GM19193 (cell line): ENCODE results near the gene AKNAD1.

Experiments
- POLR2A ChIP-seq: IDR thresholded peaks from 4 replicates; pipeline ENCODE4 v1.6.1; 2011; ENCODE audit not compliant: insufficient read depth, insufficient read length; ENCODE audit errors: extremely low read depth

AKNAD1 gene

GRCh38 chr1:108856994-108857393 is at the start of gene AKNAD1:
Gene AKNAD1 (minus strand): TSS chr1:108857094. CDS start chr1:108852664, 4,430 bp downstream.
- TF ChIP-seq POLR2A, result no peak

GRCh38 chr1:108901106-108901505 is 44.2 kb upstream of the AKNAD1 start:
- TF ChIP-seq POLR2A, result no peak

- TF ChIP-seq POLR2A, result no peak
Observed at GRCh38 chr1:108897865-108898720, 41.2 kb upstream of the AKNAD1 start.

- no peak for TF ChIP-seq POLR2A
Observed at GRCh38 chr1:108896146-108897145, 39.6 kb upstream of the AKNAD1 start.

GRCh38 chr1:108893141-108893530 is 36.2 kb upstream of the AKNAD1 start:
- no peak for TF ChIP-seq POLR2A

- TF ChIP-seq POLR2A, result no peak
Observed at GRCh38 chr1:108892356-108893140, 35.7 kb upstream of the AKNAD1 start.

- no peak for TF ChIP-seq POLR2A
Observed at GRCh38 chr1:108889706-108890384, 33.0 kb upstream of the AKNAD1 start.

GRCh38 chr1:108886292-108886691 is 29.4 kb upstream of the AKNAD1 start:
- no peak for TF ChIP-seq POLR2A

GRCh38 chr1:108884968-108885367 is 28.1 kb upstream of the AKNAD1 start:
- TF ChIP-seq POLR2A, result no peak

GRCh38 chr1:108882837-108883236 is 25.9 kb upstream of the AKNAD1 start:
- TF ChIP-seq POLR2A, result no peak

- TF ChIP-seq POLR2A, result no peak
Observed at GRCh38 chr1:108881369-108881768, 24.5 kb upstream of the AKNAD1 start.

GRCh38 chr1:108880850-108881249 is 24.0 kb upstream of the AKNAD1 start:
- TF ChIP-seq POLR2A, result no peak

GRCh38 chr1:108878678-108879077 is 21.8 kb upstream of the AKNAD1 start:
- TF ChIP-seq POLR2A, result no peak

GRCh38 chr1:108878160-108878469 is 21.2 kb upstream of the AKNAD1 start:
- TF ChIP-seq POLR2A, result no peak
